PC-9 (cell line): ENCODE results near the gene TIMP3.

Source experiments
- CTCF ChIP-seq: fragments of 200-600 bp; sonication (generic); conservative IDR thresholded peaks from 2 replicates; pipeline ENCODE4 v1.6.1; 2017; ENCODE audit warnings: mixed run types, antibody characterized with exemption, mild to moderate bottlenecking, moderate library complexity
- EZH2 ChIP-seq: fragments of 200-600 bp; sonication (generic); IDR thresholded peaks from 2 replicates; pipeline ENCODE4 v1.8.0; 2017; ENCODE audit warnings: antibody characterized with exemption, low read depth

GRCh38 chr22:32900886-32901635 is 99.6 kb downstream of the TIMP3 start:
- TF ChIP-seq CTCF: no peak
- no peak for TF ChIP-seq EZH2
